Astrocyte of the cerebellum (primary cell): ENCODE data around the gene ACACA.

Experiments
- DNase-seq: peaks from one replicate; pipeline ENCODE4 v3.0.0-alpha.2; 2011; ENCODE audit warnings: low read depth
- H3K4me3 ChIP-seq: 2 replicates; pipeline ENCODE4 v1.5.1; 2011; ENCODE audit warnings: mild to moderate bottlenecking, low read depth, low read length, moderate library complexity
- CTCF ChIP-seq: IDR thresholded peaks from 2 replicates; pipeline ENCODE4 v1.5.1; 2012; ENCODE audit warnings: low read length, low read depth, moderate library complexity, mild to moderate bottlenecking; ENCODE audit errors: missing control alignments
- in situ Hi-C: cut with HindIII; loops from 2 replicates; pipeline ENCODE4 v1.10.0; 2017; ENCODE audit warnings: low sequenced_read_pairs

Gene ACACA

DNA sequence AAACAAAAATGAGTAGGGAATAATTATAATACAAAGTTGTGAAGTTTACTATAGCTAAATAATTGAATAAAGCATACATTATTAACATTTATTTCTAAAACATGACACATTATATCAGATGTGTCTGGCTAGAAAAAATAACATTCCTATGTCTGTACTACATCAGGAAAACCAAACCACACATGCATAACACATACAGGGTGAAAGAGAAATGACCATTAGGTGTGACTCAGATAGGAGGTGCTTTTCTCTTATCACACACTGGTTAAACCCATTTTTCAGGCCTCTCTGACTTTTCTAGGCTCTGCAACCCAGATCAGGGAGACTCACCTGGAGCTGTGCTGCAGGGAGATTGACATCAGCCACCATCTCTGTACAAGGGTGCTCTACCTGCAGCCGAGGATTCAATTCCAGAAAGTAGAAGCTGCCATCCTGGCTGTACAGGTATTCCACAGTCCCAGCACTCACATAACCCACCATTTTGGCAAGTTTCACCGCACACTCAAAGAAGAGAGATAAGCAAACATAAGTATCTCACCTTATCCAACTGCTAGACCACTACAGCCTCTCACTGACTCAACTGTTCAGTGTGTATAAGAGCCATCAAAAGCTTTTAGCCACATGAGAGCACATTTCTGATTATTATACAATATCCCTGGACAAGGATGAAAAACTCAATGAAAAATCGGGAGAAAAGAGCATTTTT, 147.5 kb downstream of the ACACA start:
- no peak for TF ChIP-seq CTCF
- DNase-seq: peak; percentile 37
- in situ Hi-C loops: no loop called here
- H3K4me3 ChIP-seq: no peak overlapping the region

GRCh38 chr17:37256627-37257026, 150.0 kb downstream of the ACACA start:
- no peak for DNase-seq
- in situ Hi-C loops: no loop called here
- TF ChIP-seq CTCF: no peak
- H3K4me3 ChIP-seq: no peak overlapping the region

GRCh38 chr17:37255432-37255831, 151.2 kb downstream of the ACACA start:
- DNase-seq: no peak
- no peak for TF ChIP-seq CTCF
- in situ Hi-C loops: no loop called here
- H3K4me3 ChIP-seq: no peak overlapping the region

DNA sequence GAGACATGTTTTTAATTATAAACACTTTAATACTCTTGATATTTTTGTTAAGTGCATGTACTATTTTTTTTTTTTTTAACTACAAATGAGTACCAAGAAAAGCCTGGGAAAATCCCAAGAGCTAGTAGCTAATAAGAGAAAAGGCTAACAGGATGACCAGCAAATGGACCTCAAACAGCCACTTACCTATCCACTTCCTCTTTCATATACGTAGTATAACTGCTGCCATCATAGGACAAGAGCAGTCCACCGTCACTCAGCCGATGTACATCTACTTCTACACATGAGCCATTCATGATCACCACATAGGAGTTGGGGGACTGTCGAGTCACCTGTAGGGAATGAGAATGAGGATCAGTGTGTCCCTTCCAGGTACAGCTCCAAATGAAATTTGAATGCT, 158.8 kb downstream of the ACACA start:
- in situ Hi-C loops: no loop called here
- DNase-seq: no peak
- no peak for TF ChIP-seq CTCF
- H3K4me3 ChIP-seq: no peak overlapping the region

DNA sequence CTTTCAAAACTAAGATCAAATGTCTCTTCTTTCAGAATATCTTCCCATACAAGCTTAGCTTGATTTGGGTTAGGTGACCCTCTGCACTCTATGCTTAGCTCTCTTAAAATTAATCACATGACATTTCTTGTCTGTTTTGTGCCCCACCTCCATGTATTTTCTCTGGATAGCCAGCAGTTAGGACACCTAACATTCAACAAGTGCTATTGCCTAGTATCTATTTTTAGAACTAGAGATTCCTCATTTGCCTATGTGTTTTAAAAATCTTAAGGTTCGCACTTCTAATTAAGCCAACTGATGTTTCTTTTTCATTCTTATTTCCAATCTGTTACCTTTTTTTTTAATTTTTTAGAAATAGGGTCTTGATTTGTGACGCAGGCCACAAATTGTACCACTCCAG, 160.6 kb downstream of the ACACA start:
- DNase-seq: no peak
- TF ChIP-seq CTCF: no peak
- in situ Hi-C loops: no loop called here
- no peak overlapping the region for H3K4me3 ChIP-seq

- no peak overlapping the region for H3K4me3 ChIP-seq
- in situ Hi-C loops: no loop called here
- no peak for DNase-seq
- TF ChIP-seq CTCF: no peak
Observed at GRCh38 chr17:37240381-37240780, 166.3 kb downstream of the ACACA start.
